Measurements from ENCODE around the gene EFR3B. TPM values are rescaled to one million over a fixed set of nuclear protein-coding genes. Genes with fewer than 3 reads are reported as not detected.
"Not testable (repeated sequence)": the region's sequence is repeated elsewhere in the genome, so short reads cannot be mapped to it uniquely, and the experiment has no call there.

The EFR3B gene, protein sequence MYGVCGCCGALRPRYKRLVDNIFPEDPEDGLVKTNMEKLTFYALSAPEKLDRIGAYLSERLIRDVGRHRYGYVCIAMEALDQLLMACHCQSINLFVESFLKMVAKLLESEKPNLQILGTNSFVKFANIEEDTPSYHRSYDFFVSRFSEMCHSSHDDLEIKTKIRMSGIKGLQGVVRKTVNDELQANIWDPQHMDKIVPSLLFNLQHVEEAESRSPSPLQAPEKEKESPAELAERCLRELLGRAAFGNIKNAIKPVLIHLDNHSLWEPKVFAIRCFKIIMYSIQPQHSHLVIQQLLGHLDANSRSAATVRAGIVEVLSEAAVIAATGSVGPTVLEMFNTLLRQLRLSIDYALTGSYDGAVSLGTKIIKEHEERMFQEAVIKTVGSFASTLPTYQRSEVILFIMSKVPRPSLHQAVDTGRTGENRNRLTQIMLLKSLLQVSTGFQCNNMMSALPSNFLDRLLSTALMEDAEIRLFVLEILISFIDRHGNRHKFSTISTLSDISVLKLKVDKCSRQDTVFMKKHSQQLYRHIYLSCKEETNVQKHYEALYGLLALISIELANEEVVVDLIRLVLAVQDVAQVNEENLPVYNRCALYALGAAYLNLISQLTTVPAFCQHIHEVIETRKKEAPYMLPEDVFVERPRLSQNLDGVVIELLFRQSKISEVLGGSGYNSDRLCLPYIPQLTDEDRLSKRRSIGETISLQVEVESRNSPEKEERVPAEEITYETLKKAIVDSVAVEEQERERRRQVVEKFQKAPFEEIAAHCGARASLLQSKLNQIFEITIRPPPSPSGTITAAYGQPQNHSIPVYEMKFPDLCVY
- polyA plus RNA-seq (2011; rRNA removed): 0.09 and 0.14 TPM in 2 replicates
- polyA minus RNA-seq (2011; rRNA and poly(A)+ RNA removed): 0.64 and 0.70 TPM in 2 replicates

DNA sequence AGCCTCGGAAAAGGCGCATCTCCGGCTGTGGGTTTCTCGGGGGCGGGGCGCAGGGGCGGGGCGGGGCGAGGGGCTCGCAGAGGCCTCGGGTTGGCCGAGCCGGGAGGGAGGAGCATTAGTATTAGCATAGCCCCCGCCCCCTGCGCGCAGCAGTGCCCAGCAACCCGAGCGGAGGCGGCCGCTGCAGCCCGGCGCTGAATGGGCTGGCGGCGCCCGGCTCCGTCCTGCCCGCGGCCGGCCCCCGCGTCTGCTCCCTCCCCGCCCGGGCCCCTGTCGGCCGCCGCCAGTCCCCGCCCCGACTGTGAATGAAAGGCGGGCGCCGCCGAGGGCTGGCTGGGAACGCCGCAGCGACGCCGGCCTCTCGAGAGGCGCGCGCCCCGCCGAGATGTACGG is at the start of gene EFR3B:
Gene EFR3B (plus strand): TSS at position 149 of the 393 bp plus-strand sequence. CDS start 237 bp downstream, at position 386.
- ChIA-PET POLR2A (no interaction called here), CTCF (interaction anchor here (0.6 kb wide), 2 partner anchors 31 to 218 kb away, joined by 4 to 5 read pairs; no protein-coding TSS in a partner anchor)
- H3K9me3 ChIP-seq (ENCODE audit: control insufficient read depth, insufficient read depth, low read length): no peaks in the 10 kb centered on the region
- peak within 1 kb of the TSS; percentile 63 for H3K4me3 ChIP-seq (ENCODE audit: low read depth, low read length)
- TF ChIP-seq, protein P1, sequence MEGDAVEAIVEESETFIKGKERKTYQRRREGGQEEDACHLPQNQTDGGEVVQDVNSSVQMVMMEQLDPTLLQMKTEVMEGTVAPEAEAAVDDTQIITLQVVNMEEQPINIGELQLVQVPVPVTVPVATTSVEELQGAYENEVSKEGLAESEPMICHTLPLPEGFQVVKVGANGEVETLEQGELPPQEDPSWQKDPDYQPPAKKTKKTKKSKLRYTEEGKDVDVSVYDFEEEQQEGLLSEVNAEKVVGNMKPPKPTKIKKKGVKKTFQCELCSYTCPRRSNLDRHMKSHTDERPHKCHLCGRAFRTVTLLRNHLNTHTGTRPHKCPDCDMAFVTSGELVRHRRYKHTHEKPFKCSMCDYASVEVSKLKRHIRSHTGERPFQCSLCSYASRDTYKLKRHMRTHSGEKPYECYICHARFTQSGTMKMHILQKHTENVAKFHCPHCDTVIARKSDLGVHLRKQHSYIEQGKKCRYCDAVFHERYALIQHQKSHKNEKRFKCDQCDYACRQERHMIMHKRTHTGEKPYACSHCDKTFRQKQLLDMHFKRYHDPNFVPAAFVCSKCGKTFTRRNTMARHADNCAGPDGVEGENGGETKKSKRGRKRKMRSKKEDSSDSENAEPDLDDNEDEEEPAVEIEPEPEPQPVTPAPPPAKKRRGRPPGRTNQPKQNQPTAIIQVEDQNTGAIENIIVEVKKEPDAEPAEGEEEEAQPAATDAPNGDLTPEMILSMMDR (IDR thresholded peaks at IDR 0.05; ENCODE audit: low read depth, low read length): no peak
- peaks cover 29% of the 10 kb centered on the region for H3K27me3 ChIP-seq (ENCODE audit: control insufficient read depth, insufficient read depth, low read length)
- DNase-seq (ENCODE audit: low read depth, low spot score): peak; percentile 73
- H3K27ac ChIP-seq (ENCODE audit: low read depth, low read length): no peak within 1 kb of the TSS

DNA sequence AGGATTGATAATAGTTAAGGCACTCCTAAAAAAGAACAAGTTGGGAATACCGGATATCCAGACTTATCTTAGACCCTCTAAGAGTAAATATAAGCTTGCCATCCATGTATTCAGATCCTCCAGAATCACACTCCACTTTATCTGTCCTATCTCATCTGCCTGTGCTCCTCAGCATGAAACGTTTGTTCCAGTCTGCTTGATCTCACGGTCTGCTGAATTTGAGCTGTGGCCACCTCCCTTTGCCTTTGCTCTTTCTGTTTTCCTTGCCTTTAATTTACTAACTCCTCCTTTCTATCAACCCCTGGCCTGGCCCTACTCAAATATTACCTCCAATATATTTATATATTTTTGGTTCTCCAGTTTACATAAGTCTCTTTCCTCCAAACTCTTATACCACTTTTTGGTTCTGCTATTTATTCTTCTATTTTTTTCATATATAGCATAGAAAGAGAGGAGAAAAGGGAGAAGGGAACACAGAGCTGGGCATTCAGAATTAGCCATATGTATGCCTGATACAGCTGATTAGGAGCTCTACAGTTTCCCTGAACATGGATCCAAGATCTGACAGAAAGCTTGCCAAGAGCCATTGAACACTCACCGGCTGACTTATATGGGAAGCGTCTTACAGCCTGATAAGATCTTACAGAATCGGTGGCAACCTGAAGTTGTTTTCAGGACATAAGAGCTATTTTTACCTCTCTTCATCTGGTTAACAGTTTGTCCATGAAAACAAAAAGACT is 48.3 kb upstream of the EFR3B start:
- no peak for DNase-seq (ENCODE audit: low read depth, low spot score)
- no peak overlapping the region for H3K4me3 ChIP-seq (ENCODE audit: low read depth, low read length)
- POLR2A ChIA-PET: no interaction called here
- CTCF ChIA-PET: interaction anchor here (0.7 to 1.1 kb wide), 3 partner anchors 18 to 135 kb away, joined by 3 to 9 read pairs (median 5); no protein-coding TSS in a partner anchor
- peaks cover 5% of the 10 kb centered on the region for H3K27me3 ChIP-seq (ENCODE audit: control insufficient read depth, insufficient read depth, low read length)
- no peaks in the 10 kb centered on the region for H3K9me3 ChIP-seq (ENCODE audit: control insufficient read depth, insufficient read depth, low read length)
- H3K27ac ChIP-seq (ENCODE audit: low read depth, low read length): no peak overlapping the region
- TF ChIP-seq, protein P1 (IDR thresholded peaks at IDR 0.05; ENCODE audit: low read depth, low read length): no peak

DNA sequence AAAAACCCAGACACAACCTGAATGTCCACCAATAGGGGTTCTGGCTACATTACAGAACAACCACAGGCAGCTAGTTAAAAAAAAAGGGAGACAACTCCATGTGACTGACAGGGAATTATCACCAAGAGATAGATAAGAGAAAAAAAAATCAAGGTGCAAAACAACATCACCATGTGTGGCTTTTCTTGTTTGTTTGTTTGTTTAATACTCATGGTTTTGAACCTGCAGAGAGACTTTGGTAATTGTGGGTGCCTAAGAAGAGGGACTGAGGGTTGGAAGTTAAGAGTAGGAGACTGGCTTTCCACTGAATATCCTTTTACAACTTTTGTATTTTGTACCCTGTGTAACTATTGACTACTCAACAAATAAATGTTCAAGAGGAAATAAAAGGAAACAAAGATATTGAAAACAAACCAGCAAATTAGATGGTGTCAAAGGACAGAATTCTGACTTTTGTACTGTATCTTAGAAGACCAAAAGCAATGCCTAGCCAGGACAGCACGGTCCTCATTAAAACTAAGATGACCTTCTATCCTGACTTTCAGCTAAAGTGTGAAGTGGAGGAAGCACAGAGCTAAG is 47.6 kb upstream of the EFR3B start:
- POLR2A ChIA-PET: interaction anchor here (0.7 kb wide), 1 partner anchor 2000 kb away, joined by 6 read pairs; no protein-coding TSS in a partner anchor
- peaks cover 3% of the 10 kb centered on the region for H3K27me3 ChIP-seq (ENCODE audit: control insufficient read depth, insufficient read depth, low read length)
- H3K27ac ChIP-seq (ENCODE audit: low read depth, low read length): no peak overlapping the region
- CTCF ChIA-PET: interaction anchor here (1.1 to 1.2 kb wide), 2 partner anchors 135 kb away, joined by 4 to 9 read pairs; no protein-coding TSS in a partner anchor
- no peaks in the 10 kb centered on the region for H3K9me3 ChIP-seq (ENCODE audit: control insufficient read depth, insufficient read depth, low read length)
- TF ChIP-seq, protein P1 (IDR thresholded peaks at IDR 0.05; ENCODE audit: low read depth, low read length): no peak
- no peak overlapping the region for H3K4me3 ChIP-seq (ENCODE audit: low read depth, low read length)
- DNase-seq (ENCODE audit: low read depth, low spot score): no peak

DNA sequence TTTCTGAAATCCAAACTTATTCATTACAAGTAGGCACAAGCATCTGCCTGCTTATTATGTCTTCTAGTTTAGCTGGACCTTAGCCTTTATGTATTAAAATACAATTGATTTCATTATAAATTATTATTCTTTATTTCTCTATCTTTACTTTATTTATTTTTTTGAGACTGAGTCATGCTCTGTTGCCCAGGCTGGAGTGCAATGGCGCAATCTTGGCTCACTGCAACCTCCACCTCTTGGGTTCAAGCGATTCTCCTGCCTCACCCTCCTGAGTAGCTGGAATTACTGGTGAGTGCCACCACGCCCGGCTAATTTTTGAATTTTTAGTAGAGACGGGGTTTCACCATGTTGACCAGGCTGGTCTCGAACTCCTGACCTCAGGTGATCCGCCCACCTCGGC is 42.8 kb upstream of the EFR3B start:
- CTCF ChIA-PET; H3K4me3 ChIP-seq (ENCODE audit: low read depth, low read length); POLR2A ChIA-PET; H3K27me3 ChIP-seq (ENCODE audit: control insufficient read depth, insufficient read depth, low read length); H3K27ac ChIP-seq (ENCODE audit: low read depth, low read length); DNase-seq (ENCODE audit: low read depth, low spot score); H3K9me3 ChIP-seq (ENCODE audit: control insufficient read depth, insufficient read depth, low read length): not testable (repeated sequence)

DNA sequence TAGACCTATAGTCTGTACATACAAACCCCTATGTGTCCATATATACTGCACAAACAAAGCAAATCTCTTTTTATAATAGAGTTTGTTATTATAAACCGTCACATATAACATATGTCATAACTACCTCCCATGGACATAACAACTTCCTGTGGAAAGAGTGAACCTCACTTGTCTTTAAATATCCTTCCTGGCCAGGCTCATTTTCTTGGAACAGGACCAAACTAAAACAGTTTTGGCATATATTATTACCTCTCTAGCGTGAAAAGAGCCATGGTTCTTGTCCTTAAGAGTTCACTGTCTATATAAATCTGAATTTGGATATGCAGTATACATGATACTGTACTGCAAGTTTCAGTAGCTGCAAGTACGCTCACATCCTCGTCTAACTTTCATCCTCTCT is 41.8 kb upstream of the EFR3B start:
- CTCF ChIA-PET: interaction anchor here (1.2 kb wide), 1 partner anchor 362 kb away, joined by 4 read pairs; no protein-coding TSS in a partner anchor
- Histone ChIP-seq H3K27me3 (ENCODE audit: control insufficient read depth, insufficient read depth, low read length) (peaks cover 2% of the 10 kb centered on the region), H3K4me3 (ENCODE audit: low read depth, low read length) (no peak overlapping the region), H3K9me3 (ENCODE audit: control insufficient read depth, insufficient read depth, low read length) (no peaks in the 10 kb centered on the region), H3K27ac (ENCODE audit: low read depth, low read length) (no peak overlapping the region)
- TF ChIP-seq, protein P1 (IDR thresholded peaks at IDR 0.05; ENCODE audit: low read depth, low read length): no peak
- no peak for DNase-seq (ENCODE audit: low read depth, low spot score)
- POLR2A ChIA-PET: no interaction called here

All from AG04450 (cell line).